Fibroblast of skin of right biceps (primary cell): ENCODE results near the gene AHRR.

Source experiments
- DNase-seq: peaks from one replicate; pipeline ENCODE4 v3.0.0-alpha.2; 2013

AHRR gene

DNA sequence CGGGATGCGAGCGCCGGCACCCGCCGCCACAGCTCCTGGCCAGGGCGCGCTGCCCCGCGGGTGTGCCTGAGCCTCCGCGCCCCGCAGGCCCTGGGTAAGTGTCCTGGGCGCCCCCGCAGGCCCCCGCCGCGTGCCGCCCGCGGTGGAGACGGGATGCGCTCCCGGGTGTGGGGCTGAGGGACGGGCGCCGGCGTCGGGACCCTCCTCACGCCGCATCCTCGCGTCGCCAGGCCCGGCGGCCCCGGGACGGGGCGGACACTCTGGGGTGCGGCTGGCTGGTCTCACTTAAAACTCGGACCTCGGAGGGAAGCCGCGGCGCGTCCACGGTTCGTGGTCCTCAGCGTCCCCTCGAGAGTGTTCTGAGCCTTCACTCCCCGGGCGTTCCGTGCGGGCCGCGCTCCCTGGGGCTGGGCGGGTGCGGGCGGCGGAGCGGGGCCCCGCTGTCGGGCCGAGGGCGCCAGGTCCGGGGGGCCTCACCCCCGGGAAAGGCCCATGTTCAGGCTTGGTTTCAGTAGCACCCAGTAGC lies 275 bp downstream of the AHRR start:
- no peak for DNase-seq

DNA sequence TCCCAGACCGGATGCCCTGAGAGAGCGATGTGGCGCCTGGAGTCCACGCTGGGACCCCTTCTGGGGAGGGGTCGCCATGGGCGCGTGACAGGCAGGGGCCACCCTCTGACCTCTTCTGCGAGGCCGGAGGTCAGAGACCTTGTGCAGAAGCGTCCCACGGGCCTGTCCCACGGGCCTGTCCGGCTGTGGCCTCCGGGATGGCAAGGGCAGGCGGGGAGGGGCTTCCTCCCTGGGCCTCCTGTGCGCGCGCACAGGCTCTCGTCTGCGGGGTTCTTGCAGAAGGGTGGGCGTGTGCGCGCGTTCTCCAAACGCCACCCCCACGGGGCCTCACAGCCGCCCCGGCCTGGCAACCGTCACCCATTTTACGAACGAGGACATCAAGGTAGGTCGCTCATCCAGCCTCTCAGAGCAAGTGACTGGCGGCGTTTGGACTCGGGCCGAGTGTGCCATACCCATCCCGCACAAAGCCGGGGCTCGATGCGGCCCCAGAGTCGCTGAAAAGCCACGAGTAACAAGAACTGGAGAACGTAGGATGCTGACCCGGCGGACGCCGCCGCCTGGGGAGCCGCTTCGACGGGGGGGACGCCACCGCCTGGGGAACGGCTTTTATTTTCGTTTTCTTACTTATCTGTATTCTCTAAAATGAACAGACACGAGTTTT lies 897 bp downstream of the AHRR start:
- peak; percentile 43 for DNase-seq

DNA sequence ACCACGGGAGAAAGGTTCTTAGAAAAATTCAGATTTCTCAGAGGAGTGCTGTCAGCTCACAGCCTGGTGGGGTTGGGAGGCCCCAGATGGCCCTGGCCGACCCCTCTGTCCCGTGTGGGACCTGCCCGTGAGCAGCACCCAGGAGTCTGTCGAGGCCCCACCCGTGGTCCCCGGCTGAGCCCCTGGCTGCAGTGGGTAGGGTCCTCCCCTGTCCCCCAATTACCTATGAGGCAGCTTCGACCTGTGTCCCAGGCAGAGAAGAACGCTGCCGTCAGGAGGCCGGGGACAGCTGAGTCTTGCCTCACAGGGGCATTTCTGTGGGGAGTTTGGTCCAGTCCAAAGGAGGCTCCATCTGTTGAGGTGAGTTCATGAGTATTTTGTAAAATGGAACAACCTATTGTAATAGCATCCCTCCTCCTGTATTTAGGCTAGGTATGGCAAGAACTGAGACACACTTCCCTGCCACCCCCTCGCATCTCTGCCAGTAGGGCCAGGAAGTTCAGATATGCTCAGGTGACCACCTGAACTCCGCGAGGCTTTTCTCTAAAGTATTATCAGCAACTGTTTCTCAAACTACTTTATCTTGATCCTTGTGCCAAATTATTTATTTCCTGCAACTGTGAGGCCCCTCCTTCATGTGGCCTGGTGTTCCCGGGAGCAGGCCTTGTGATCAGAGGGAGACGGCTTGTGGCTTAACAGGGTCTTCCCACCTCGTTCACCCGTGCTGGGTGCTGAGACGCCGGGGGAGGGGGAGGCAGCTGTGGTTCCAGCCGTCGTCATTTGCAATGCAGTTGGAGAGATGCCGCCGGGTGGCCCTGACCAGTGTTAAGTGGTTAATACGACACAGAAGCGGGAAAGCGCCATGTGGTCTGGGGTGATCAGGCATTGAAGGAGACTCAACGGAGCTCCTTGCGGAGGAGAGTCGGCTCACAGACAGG lies 1.7 kb downstream of the AHRR start:
- peak; percentile 58 for DNase-seq

DNA sequence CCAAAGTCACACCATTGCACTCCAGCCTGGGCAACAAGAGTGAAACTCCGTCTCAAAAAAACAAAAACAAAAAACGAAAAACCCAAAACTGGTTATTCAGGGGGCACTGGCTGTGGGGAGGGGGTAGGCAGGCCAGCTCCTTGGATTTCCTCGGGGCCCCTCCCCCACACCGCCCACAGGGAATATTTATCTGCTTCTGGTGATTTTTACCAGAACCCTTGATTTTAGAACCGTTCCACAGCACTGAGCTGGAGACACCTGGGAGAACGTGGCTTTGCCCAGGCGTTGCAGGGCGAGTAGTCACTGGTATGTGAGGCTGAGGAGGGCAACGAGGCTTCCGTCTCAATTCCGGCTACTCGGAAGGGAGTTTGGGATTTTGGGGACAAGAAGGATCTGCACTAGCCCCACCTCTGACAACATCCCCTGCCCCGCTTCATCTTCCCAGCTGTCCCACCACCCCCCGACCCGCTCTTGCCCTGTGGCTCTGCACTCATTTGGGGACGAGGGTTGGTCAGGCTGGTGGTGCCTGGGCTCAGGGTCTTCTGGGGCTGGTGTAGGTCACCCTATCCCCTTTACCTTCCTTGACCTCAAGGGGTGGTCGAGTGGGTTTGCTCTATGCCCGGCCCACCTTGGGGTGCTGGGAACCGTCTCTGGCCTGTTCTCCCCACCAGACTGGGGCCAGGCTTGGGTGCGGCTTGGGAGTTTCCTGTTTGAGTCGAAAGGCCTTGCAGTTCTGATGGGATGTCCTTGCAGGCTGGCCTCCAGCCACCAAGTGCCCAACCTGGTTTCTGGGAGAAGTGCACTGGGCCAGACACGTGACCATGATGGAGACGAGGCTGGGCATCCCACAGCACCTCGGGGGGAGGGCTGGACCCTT lies 3.5 kb downstream of the AHRR start:
- no peak for DNase-seq

DNA sequence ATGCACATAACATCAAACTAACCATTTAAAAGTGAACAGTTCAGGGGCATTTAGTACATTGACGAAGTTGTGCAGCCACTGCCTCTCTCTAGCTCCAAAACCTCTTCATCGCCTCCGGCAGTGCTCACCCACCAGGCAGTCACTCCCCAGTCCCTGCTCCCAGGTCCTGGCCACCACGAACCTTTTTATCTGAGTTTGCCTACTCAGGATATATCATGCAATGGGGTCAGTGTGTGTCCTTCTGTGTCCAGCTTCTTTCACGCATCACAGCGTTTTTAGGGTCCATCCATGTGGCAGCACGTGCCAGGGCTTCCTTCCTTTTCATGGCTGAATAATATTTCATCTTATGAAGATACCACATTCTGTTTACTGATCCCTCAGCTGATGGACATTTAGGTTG lies 4.6 kb downstream of the AHRR start:
- no peak for DNase-seq

DNA sequence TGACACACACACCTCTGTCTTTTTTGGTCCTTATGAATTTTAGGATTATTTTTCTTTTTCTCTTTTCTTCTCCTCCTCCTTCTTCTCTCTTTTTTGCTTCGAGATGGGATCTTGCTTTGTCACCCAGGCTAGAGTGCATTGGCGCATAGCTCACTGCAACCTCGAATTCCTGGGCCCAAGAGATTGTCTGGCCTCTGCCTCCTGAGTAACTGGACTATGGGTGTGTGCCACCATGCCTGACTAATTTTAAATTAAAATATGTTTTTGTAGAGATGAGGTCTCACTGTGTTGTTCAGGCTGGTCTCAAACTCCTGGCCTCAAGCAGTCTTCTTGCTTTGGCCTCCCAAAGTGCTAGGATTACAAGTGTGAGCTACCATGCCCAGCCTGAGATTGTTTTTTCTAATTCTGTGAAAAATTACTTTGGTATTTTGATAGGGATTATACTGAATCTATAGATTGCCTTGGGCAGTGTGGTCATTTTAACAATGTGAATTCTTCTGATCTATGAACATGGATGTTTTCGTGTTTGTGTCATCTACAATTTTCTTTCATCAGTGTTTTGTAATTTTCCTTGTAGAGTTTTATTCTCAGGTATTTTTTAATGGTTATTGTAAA lies 7.7 kb downstream of the AHRR start:
- peak; percentile 21 for DNase-seq

DNA sequence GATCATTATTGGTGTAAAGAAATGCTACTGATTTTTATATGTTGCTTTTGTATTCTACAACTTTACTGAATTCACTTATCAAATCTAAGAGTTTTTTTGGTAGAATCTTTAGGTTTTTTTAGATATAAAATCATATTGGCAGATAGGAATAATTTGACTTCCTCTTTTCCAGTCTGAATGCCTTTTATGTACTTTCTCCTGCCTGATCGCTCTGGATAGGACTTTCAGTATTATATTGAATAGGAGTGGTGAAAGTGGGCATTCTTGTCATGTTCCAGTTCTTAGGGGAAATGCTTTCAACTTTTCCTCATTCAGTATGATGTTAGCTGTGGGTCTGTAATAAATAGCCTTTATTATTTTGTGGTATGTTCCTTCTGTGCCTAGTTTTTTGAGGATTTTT lies 8.3 kb downstream of the AHRR start:
- DNase-seq = no peak

DNA sequence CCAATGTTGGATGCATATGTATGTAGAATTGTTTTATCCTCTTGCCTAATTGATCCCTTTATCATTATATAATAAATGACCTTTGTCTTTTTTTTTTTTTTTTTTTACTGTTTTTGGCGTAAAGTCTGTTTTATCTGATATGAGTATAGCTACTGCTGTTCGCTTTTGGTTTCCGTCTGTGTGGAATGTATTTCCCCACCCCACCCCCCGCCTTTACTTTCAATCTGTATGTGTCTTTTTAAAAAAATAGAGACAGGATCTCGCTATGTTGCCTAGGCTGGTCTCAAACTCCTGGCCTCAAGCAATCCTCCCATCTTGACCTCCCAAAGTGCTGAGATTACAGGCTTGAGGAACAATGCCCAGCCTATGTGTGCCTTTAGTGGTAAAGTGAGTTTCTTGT lies 11.3 kb downstream of the AHRR start:
- DNase-seq = no peak

DNA sequence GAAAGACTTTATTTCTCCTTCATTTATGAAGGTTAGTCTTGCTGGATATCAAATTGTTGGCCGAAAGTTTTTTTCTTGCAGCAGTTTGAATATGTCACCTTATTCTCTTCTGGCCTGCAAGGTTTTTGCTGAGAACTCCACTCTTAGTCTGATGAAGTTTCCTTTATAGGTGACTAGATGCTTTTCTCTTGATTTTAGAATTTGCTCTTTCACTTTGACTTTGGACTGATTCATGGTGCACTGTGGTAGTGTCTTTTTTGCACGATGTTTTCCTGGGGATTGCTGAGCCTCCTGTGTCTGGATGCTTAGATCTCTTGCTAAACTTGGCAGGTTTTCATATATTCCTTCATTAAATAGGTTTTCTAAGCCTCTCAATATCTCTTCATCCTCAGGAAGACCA lies 12.4 kb downstream of the AHRR start:
- DNase-seq = no peak

DNA sequence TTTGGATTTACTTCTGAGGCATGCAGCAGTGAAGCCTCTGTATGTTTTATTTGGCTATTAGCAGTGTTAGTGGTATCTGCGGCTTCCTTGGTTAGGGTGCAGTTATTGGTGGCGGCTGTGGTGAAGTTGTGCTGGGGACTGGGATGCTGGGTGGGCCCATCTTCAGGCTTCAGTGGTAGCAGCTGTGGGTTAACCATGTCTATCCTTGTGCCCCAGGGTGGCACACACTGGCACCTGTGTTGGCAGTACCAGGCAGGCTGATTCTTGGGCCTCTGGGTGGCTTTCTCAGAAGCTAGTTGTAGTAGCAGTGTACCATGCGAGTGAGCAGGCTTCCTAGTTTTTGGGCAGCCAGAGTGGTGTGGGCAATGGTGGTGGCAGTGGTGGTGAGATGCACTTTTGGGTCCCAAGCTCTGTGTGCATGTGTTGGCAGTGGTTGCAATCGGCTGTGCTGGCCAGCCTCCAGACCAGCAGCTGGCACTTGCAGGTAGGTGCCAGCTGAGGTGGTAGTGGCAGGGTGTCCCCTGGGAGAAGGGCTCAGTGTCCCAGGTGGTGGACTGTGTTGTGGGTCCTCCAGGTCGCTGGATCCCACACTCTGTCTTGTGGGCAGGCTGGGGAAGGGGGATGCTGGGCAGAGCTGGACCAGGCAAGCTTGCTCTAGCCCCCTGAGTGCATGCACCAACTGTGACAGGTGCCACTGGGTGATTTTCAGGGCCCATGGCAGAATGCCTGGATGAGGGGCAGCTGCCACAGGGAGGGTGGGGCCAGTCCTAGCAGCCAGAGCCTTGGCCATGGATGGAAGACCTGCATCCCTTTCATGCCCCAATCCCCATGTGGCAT lies 13.6 kb downstream of the AHRR start:
- no peak for DNase-seq

DNA sequence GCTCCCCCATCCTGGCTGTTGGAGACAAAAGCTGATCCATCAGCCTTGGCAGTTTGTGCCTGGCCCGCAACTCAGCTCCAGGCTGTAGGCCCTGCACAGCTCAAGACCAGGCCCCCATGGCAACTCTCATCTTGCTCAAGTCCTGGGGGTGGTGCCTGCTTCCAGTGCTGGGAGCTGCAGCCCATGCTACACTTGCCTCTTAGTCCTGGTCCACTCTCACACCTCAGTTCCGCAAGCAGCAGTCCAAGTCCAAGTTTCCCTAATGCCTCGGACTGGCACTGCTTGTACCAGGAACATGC lies 14.2 kb downstream of the AHRR start:
- no peak for DNase-seq

DNA sequence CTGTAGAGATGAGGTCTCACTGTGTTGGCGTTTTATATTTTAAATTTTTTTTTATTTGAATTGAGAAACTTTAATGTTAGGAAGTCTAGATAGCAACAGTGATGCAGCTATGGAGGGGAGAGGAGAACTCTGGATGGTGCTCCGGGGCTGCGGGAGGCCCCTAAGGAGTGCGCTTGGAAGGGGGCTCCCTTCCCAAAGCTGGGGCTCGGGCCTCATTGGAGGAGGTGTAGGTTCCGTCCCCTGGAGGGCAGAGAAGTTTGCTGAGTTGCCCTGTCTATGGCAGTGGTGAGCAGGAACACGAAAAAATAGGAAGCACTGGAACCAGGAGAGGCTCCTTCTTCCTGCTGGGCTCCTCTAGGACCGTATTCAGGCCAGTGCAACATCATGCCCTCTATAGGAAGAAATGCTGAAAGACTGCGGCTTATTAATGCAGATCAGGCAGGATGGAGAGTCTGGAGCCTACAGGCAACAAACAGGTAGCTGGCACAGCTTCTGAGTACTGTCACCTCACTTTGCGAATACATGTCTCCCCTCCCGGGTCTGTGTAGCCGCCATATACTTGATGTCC lies 16.1 kb downstream of the AHRR start:
- DNase-seq = peak; percentile 56

DNA sequence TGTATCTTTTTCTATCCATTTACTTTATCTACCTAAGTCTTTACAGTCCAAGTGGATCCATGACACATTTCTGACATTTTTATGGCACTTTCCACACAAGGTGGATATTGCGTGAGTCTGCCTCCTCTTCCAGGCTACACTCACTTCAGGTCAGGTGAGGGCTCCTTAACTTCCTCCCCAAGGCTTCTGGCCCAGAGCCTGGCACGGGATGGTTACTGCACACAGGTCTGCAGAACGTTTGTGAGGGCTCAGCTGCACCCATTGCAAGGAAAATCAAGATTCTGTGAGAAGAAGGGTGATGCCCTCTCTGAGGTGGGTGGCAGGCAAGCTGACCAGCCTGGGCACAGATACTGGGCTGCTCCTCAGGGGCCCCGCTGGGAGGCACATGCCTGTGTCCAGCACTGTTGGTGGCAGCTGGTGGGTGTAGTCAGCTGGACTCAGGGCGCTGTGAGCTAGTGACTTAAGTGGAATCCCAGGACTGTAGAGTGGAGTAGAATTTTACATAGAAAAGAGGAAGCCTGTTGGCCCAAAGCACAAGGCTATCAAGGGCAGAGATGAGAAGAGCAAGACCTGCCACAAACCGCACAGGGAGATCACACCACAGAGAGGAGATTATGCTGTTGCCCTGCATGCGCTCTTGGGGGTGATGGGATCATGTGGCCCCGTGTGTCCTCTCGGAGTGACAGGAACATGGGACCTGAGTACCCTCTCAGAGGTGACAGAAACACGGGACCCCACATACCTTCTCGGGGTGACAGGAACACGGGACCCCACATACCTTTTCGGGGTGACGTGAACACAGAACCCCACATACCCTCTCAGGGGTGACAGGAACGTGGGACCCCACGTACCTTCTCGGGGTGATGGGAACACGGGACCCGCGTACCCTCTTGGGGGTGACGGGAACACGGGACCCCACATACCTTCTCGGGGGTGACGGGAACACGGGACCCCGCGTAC lies 21.3 kb downstream of the AHRR start:
- DNase-seq = no peak

DNA sequence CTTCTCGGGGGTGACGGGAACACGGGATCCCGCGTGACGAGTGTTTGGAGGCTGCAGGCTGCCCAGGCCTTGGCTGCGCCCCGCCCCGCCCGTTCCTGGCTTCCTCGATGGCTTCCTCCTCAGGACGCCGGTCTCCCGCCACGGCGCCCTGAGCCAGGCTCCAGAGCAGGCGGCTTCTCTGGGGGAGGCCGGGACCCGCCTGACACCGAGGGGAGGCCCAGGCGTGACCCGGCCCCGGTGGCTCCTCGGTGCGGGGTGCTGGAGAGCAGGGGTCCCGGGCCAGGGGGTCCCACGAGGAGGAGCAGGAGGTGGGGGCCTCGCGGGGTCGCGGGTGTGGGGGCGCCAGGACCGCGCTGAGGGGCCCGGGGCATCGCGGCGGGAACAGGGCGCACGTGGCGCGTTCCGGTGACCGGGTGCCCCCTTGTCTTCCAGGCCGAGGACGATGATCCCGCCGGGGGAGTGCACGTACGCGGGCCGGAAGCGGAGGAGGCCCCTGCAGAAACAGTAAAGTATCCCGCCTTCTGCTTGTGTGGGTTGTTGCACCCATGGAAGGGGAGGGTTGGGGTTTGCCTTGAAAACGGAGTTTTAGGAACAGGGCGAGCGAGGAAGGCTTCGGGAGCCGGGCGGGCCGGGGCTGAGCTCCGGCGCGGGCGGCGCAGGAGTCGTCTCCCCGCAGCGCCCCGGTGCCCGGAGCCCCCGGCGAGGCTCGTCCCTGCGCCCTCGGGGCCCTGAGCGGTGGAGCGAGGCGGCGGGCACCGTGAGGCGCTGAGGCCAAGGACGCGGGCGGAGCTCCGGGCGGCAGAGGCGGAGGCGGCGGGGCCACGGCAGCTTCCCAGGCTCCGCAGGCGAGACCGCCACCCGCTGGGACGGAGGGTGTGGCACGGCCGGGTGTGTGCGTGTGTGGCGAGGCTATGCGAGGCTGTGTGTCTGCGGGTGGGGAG lies 22.2 kb downstream of the AHRR start:
- peak; percentile 83 for DNase-seq

DNA sequence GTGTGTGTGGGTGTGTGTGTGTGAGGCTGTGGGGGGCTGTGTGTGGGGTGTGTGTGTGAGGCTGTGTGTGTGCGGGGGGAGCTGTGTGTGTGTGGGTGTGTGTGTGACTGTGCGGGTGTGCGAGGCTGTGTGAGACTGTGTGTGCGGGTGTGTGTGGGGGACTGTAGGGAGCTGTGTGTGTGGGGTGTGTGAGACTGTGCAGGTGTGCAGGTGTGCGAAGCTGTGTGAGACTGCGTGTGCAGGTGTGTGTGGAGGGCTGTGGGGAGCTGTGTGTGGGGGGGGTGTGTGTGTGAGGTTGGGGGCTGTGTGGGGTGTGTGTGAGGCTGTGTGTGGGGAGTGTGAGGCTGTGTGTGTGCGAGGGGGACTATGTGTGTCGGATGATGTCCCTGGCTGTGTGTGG lies 23.2 kb downstream of the AHRR start:
- no peak for DNase-seq

DNA sequence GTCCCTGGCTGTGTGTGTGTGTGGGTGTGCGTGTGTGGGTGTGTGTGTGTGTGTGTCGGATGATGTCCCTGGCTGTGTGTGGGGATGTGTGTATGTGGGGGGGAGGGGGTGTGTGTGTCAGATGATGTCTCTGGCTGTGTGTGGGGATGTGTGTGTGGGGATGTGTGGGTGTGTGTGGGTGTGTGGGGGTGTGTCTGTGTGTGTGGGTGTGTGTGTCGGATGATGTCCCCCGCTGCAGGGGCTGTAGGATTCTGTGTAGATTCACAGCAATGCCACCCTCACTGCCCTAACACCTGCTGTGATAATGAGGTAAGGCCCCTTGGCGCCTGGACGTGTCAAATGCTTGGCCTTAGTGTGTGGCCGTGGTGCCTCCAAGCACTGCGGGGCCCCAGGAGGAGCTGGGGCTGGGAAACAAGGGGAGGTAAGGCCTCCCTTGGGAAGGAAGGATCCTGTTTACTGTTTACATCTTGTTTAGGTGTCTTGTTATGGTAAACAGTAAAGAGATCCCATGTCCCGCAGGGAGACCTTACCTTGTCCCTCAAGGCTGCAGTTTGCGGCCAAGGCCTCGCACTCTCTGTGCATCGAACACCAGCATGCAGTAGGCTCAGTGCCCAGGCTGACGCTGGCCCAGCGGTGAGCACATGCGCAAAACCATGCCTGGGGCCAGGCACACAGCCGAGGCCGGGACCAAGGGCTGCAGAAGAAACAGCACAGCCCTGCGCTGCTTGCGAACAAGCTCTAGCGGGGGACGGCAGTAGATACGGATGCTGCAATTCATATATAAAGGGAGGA lies 24.1 kb downstream of the AHRR start:
- DNase-seq = peak; percentile 63

DNA sequence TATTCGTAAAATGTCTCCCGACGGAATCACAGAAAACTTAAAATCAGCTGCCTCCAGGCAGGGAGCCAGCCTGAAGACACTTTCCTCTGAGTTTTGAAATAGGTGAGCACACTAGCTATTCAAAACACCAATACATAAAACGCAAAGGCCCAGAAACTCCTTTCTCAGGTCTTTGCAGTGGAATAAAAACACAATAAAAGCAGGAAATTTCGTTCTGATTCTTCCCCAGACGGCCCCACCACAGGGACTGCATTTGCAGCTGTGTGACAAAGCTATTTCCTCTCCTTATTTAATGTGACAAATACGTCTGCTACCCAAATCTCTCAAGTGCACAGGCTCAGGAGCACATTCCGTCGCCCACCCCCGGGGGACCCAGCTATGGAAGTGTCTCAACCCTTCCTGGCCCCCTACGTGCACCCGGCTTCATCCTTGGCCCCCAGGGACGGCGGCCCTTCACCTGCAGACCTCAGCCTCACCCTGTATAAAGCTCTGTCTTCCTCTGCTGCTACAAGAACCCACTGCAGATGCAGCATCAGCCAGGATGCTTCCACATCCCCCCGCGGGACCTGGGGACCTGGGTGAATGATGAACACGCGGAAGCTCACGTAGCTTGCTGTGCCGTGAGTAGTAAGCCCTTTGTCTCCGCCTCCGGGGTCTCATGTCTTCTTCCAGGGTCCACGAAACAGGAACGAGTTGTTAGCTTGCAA lies 24.9 kb downstream of the AHRR start:
- DNase-seq = no peak
